Suprapubic skin (tissue), 4 donors: Measurements from ENCODE around the gene TFCP2L1.

Source experiments
- EP300 ChIP-seq: sonication (generic); formaldehyde crosslinking; IDR thresholded peaks from one replicate; pipeline ENCODE4 v1.6.1; 2017; ENCODE audit warnings: antibody characterized with exemption
- POLR2A ChIP-seq, 2 donors: fragments of 450-650 bp; IDR thresholded peaks; one replicate each; pipeline ENCODE4 v1.6.1; 2017; ENCODE audit warnings: antibody characterized with exemption in 2 of 2, mild to moderate bottlenecking in 2 of 2, moderate library complexity in 2 of 2
- POLR2AphosphoS5 ChIP-seq, 3 donors: sonication (generic); formaldehyde crosslinking; IDR thresholded peaks; one replicate each; pipeline ENCODE4 v1.6.1; 2017; ENCODE audit warnings: antibody characterized with exemption in 3 of 3
- TF ChIP-seq, protein P1 (sequence below), 2 donors: fragments of 200-600 bp in 1 of 2; fragments of 450-650 bp in 1 of 2; sonication (generic) in 1 of 2; IDR thresholded peaks; one replicate each; pipeline ENCODE4 v1.5.1; 2016 to 2019; ENCODE audit warnings: antibody characterized with exemption in 2 of 2, mild to moderate bottlenecking in 1 of 2, moderate library complexity in 1 of 2

- TF ChIP-seq, protein P1, sequence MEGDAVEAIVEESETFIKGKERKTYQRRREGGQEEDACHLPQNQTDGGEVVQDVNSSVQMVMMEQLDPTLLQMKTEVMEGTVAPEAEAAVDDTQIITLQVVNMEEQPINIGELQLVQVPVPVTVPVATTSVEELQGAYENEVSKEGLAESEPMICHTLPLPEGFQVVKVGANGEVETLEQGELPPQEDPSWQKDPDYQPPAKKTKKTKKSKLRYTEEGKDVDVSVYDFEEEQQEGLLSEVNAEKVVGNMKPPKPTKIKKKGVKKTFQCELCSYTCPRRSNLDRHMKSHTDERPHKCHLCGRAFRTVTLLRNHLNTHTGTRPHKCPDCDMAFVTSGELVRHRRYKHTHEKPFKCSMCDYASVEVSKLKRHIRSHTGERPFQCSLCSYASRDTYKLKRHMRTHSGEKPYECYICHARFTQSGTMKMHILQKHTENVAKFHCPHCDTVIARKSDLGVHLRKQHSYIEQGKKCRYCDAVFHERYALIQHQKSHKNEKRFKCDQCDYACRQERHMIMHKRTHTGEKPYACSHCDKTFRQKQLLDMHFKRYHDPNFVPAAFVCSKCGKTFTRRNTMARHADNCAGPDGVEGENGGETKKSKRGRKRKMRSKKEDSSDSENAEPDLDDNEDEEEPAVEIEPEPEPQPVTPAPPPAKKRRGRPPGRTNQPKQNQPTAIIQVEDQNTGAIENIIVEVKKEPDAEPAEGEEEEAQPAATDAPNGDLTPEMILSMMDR (IDR thresholded peaks at IDR 0.05) = no peak
- TF ChIP-seq POLR2A (IDR thresholded peaks at IDR 0.05) (no peak), POLR2AphosphoS5 (IDR thresholded peaks at IDR 0.05) (no peak), EP300 (no peak)
Observed at GRCh38 chr2:121287956-121288355, 3.0 kb upstream of the TFCP2L1 start.
